Superior temporal gyrus (tissue), 1 donor: Measurements from ENCODE around the gene GINS2.

Experiments used
- DNase-seq: peaks from one replicate; pipeline ENCODE4 v3.0.0-alpha.2; 2016; ENCODE audit errors: extremely low spot score

The GINS2 gene

DNA sequence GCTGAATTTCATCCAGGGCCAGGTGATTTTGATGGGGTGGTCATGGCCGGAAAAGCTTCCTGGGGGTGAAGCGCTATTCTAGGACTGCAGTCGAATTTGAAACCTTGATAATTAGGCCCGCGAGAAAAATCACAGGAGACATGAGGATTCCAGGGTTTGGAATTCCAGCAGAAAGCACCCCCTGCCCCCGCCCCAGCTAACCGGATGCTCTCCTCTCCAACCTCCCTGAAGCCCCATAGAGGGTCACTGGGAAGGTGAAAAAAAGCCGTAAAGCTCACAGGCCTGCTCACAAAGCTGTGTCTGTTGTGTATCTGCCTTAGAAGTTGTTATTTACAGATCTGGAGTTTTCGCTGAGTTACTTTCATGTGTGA, 1.2 kb upstream of the GINS2 start:
- no peak for DNase-seq

DNA sequence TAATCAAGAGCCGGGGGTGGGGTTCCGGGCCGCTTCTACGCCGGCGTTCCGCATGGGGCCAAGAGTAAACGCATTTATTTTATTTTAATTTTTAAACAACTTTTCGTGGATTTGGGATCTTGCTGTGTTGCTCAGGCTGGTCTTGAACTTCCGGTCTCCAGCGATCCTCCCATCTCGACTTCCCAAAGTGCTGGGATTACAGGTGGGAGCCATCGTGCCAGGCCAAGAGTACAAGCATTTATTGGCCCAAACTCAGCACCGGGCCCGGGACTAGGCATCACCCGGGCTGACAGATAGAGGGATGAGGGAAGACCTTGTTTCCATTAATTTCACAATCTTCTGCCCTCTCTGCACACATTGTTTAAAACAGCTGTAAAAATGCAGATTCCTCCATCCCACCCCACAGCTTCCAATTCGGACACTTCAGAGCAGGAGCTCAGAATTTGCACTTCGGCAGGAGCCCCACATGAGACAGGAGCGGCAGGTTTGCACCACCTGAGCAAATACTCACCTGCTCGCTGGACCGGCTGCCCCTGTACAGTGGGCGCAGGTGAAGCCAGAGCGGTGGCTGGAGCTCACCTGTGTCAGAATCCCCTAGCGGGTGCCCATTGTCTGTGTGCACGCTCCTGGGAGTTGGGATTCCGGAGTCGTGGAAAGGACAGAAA, 663 bp upstream of the GINS2 start:
- DNase-seq: no peak

DNA sequence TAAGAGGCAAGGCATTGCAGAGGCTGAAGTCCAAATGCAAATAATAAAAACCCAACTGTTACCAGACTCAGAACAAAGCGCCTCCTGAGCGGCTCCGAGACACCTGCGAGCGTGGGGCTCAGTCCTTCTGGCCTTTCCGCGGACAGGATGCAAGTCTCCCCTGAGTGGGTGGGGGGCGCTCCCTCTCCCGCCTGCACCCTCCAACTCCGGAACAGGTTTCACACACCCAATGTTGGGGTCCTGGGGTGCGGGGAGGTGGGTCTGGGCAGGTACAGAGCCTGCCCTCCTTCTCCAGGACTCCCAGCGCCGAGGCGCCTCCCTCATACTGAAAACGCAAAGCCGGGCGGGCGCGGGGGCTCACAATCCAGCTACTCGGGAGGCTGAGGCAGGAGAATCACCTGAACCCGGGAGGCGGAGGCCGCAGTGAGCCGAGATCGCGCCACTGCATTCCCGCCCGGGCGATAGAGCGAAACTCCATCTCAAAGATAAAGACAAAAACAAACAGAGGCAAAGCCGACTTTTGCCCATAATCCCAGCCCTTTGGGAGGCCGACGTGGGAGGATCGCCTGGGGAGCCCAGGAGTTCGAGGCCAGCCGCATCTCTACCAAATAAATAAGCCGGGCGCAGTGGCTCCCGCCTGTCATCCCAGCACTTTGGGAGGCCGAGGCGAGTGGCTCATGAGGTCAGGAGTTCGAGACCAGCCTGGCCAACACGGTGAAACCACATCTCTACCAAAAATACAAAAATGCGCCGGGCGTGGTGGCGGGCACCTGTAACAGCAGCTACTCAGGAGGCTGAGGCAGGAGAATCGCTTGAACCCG, 893 bp downstream of the GINS2 start:
- no peak for DNase-seq

DNA sequence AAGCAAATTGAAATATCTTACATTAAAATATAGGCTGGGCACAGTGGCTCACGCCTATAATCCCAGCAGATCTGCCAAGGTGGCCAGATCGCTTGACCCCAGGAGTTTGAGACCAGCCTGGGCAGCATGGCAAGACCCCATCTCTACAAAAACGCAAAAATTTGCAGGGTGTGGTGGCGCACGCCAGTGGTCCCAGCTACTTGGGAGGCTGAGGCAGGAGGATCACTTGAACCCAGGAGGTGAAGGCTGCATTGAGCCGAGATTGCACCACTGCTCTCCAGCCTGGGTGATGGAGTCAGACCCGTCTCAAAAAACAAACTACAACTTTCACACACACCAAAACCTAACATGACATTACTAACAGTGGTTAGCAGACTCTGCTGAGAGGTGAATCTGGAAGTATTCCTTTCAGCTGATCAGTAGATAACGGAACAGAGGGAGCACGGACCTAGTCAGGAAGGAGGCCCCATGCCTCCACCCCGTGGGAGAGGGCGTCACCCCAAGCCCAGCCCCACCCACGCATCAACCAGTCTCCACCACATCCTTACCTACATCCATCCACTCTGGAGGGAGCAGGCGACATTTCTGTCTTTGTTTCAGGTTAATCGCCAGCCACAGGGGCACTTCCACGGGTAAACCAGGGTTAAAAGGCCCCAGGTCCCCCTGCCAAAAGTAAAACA, 1.7 kb downstream of the GINS2 start:
- DNase-seq: no peak

DNA sequence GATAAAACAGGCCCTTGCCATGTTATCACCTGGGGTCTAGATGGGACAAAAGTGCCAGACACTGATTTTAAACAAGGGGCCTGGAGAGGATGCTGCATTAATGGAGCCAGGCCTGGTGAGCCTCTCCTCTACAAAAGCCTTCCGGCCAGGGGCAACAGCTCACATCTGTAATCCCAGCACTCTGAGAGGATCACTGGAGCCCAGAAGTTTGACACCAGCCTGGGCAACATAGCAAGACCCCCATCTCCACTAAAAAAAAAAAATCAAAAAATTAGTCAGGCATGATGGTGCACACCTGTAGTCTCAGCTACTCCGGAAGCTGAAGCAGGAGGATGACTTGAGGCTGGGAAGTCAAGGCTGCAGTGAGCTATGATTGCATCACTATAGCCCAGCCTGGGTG, 3.5 kb downstream of the GINS2 start:
- no peak for DNase-seq

DNA sequence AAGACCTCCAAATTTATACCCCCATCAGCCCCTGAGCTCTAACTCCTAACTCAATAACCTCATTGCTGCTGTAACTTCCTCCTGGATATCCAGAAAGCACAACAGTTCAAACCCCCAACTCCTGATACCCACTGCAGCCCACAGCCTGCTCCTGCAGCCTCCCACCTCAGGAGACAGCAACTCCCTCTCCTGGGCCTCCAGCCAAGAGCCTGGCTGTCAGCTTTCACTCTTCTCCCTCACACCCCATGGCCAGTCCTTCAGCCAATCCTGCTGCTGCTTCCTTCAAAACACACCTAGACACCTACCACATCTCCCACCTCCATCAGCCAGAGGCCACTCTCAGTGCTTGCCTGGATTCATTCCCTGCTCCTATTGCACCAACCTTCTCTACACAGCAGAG, 5.4 kb downstream of the GINS2 start:
- no peak for DNase-seq

DNA sequence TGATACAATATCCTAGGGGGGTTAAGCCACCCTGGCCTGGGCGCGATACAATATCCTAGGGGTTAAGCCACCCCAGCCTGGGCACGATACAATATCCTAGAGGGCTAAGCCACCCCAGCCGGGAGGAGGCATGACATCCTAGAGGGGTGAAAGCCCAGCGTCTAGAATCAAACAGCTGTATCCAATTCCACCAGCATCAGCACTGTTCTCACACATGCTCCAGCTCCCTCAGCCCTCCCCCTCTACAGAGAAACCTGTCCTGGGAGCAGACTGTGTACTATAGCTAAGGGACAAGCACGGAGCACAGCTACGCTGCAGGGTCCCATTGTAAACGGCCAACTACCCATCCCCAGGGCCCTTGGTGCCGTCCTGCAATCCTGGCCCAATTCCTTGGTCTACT, 6.2 kb downstream of the GINS2 start:
- DNase-seq: no peak

DNA sequence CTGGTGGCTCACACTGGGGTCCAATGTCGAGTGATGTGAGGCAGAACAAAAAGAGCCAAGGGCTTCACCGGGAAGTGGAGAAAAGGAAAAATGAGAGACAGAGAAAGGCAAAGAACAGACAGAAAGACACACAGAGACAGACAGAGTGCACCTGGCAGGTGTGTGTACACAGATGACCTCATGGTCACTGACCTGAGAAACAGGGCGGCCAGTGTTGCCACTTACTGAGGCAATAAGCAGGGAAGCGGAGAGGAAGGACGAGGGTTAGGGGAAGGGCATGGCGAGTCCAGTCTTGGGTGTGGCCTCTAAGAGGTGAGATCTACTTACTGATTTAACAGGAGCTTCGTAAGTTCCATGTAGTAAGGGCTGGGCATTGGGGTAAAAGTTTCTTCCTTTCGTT, 7.5 kb downstream of the GINS2 start:
- DNase-seq: no peak

DNA sequence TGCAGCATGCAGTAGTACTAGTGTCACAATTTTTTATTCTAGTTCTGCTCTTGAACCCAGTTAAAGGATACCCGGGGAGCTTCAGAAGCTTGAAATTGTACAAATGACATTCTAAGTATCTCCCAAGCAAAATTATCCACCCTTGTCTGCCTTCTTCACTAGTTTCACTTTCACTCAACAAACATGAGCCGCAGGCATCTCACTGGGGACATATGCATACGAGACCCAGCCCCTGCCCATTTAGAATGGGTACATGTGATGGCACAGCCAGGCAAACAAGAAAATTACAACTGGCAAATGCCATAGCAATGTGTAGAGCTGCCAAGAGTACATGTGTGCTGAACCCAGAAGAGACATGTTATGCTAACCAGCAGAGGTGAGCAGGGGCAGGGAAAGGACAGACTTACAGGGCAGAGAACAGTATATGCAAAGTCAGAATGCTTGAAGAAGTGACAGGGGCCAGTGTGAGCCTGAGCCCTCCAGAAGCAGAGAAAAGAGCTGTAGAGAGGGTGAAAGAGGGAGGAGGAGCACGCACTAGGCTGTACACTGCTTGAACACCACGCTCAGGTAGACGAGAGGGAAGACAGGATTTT, 8.3 kb downstream of the GINS2 start:
- no peak for DNase-seq

DNA sequence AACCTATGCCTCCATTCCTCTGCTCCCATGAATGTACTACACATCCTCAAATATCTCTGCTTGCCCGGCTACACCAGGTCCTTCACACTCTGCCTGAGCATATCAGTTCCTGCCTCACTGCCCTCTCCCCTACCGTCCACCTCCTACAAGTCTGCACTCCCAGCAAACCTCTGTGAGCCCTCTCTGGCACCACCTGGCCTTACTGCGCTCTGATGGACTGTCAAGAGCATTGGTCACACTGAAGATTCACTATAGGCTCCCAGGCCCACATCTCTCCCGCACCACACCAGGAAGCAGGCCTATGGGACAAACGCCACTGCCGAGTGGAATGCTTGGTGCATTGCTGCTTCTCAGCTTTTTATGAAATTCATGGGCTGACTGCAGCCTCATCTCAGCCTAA, 8.9 kb downstream of the GINS2 start:
- DNase-seq: no peak

DNA sequence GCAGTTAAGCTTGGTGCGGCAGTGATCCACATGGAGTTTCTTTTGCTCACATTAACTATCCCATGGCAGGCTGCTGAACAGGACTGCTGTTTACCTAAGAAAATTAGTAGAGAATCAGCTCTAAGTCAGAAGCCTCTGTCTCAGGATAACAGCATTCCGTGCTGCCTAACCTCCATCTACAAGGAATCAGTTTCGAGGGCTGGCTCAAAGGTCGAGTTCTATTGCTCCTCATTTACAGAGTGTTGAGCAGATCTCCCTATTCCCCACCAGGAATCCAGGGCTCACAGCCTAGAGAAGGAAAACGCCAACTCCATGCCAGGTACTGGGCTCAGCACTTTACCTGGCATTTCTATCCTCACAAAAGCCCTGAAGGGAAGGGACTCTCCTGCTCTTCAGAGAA, 9.9 kb downstream of the GINS2 start:
- DNase-seq: no peak

DNA sequence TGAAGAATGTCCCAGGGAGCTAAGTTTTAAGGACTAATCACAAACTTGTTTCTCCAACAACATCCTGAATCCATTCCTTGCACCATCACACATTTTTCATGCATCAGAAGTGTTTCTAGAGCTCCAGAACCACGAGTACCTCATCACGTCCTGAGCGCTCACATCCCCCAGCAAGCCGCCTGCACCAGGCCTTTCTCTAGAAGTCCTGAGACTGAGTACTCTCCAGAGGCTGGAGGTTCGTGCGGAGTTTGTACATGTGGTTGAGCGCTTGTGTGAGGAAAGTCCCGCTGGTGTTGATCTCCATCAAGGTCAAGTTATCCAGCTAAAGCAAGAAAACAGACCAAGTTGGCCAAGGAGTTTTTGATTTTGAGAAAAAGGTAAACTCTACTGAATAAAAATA, 10.7 kb downstream of the GINS2 start:
- DNase-seq: no peak

DNA sequence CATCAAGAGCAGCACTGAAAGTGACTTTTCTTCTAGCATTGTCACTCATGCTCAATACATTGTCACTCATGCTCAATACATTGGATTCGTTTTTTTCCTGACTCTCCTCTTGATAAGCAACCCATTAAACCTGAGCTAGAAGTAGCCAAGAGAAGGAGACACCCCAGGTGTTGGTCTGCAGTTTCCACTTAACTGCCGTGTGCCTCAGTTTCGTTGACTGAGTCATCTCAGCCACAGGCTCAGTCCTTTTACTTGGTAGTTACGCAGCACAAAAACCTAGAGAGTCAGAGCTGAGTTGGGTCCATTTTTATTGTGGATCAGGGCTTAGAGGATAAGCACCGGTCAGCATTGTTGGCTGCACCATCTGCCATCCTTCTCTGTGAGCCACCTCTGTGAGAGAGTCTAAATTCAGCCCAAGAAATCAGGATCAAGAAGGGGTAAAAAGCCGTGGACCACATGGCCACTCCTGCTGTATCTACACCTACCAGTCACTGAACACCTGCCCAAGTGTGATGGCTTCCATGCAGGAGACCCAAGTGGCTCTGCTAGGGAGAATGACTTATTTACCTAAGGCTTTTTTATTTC, 11.3 kb downstream of the GINS2 start:
- no peak for DNase-seq

DNA sequence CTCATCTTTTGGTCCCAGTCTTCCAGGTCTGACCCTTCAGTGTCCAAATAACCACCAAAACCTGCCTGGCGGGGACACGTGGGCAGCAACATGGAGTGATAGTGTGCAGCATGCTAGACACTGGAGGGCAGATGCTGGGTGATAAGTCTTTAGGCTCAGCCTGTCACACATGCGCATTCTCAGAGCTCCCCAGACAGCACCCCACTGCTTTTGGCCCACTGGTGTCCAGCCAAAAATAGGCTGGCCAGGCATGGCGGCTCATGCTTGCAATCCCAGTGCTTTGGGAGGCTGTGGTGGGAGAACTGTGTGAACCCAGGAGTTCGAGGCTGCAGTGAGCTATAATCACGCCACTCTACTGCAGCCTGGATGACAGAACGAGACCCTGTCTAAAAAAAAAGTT, 12.3 kb downstream of the GINS2 start:
- DNase-seq: no peak

DNA sequence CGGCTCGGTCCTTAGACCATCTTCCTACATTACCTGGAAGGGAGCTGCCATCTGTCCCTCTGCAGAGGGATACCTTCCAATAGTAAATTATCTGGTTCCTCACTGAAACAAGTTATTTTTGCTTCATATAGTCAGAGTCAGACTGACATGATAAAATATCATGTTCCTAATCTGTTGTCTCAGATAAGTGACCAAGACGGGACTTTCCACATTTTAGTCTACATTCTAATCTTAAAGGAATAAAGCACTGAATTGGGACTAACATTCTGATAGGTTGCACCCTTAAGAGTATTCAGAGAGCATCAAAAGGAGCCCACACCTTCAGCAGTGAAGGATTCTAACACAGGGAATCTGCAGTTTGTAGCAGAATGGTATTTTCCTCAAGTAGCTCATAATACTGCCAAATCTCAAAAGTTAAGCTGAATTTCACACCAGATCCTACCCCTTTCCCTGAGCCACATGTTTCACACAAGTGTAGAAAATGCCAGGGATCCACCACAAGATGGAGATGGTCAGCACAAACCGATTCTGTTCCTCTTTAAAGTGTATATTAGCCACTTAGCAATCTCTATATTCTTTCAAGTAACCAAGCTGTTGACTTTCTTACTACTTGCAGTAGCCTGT, 13.4 kb downstream of the GINS2 start:
- DNase-seq: peak; percentile 62

DNA sequence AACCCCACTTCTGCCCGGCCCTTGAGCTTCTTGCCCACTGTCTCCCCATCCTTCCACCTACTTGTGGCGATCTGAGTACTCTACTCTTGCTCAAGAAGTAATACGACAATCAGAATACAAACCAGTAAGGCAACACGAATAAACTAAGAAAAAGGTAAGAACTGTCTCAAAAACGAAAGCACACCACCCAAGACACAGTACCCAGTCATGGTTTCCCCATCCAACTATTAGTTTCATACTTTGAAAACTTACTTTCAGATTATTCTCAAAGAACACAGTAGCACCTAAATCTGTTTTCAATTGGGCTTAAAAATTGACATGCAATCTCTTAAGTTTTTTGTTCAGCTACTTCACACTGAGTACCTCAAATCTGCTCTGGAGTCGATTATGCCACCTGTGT, 13.9 kb downstream of the GINS2 start:
- DNase-seq: no peak

DNA sequence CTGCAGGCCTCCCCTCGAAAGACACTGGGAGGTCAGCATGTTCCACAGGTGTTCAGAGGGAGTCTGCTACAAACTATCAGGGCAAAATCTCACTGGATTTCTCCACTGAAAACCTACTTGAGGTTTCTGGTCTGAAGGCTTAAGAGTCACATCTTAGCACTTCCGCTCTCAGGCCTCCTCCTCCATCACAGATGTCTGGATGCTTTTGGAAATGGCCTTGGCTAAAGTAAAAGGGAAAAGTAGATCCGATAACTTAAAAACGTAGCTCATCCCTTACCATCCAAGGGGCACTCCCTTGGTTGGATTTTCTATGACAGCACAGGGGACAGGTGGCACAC, 14.4 kb downstream of the GINS2 start:
- no peak for DNase-seq

DNA sequence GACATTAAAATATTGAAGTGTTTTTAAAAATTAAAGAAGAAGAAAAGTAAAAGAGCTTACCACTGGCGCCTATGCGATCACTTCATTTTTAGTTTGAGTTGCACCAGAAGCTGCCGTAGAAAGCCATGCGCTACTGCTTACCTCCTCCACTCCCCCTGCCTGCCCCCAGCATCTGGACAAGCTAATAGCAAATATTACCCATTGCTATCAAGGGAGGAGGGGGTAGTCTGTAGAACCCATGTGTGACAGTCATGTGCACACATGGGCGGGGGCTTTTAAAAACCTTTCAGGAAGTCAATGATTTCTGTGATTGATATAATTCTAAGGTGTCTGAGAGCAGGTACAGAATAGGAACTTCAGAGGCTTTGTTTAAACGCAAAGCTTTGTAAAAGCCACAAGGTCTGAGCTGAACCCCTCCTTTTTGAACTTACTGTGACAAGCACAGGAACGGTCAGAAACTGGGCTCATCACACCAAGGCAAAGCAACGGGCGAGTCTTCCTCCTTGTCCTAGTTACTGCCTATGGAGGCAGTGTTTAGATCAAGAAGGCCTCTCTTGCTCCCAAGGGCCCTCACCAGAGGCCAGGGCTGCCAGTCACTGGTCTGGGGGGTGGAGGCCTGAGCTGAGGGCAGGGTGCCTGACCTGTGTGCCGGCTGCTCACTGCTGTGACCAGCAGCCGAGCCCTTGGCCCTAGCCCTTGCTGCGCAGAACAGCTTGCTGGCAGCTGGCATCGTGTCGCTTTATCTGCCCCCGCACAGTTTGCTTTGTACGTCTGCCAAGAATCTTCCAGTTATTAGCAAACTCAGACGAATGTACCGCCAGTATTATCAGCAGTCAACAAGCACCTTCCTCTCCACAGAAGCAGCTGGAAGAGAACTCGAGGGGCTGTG, 15.0 kb downstream of the GINS2 start:
- DNase-seq: peak; percentile 18

DNA sequence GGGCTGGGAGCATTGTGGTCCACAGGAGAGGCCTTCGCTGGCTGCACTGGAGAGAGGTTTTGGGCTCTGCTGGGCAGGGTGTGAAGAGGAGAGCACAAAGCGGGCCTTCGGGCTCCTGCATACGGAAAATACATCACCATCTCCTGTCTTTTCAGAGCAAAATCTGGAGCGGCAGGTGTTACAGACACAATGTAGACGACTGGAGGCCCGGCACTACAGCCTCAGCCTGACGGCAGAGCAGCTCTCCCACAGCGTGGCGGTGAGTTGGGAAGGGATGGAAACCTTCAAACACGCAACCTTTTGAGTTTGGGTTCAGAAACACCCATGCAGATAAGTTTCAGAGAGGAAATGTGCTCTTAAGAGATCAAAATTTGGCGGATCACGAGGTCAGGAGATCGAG, 17.9 kb downstream of the GINS2 start:
- no peak for DNase-seq

DNA sequence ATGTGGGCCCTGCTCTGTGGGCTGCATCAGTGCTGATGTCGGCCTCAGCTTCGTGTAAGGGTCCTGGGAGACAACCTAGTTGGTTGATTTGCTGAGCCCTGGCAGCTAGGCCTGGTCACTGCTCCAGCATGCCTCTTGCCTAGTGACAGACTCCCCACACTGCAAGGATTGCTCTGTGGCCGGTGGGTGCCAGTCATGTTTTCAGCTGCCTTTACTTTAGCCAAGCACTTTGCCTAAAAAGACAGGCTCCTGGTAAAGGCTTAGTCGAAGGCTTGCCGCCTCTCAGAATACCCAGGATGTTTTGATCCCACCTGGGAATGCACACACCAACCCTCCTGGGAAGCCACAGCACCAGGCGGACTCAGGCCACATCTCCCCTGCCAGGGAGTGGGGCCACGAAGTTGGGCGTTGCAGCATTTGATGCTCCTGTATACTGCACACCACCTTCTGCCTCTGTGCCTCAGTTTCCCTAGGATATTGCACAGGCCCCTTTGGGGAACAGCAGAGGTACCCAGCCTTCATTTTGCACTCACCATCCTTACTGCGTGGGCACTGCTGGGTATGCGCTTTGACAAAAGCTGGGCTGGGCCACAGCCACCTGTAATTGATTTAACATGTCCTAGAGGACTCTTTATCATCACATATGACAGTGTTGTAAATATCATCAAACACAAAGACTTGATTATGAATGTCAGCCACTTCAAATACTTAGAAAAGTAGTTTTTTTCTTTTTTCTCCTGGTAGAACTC, 19.9 kb downstream of the GINS2 start:
- no peak for DNase-seq
